OCI-LY1 (cell line): ENCODE results near the gene KCNA2.

Experiments used
- H2AFZ ChIP-seq: fragments of 200-600 bp; sonication (generic), shearing (Covaris generic); 2 replicates; pipeline ENCODE4 v1.6.0; 2014; ENCODE audit warnings: antibody characterized with exemption, mild to moderate bottlenecking, low read length
- H3F3A ChIP-seq: fragments of 200-600 bp; sonication (generic), shearing (Covaris generic); 2 replicates; pipeline ENCODE4 v1.6.0; 2014; ENCODE audit warnings: mild to moderate bottlenecking, antibody characterized with exemption, low read length, moderate library complexity; ENCODE audit not compliant: insufficient read depth
- H3K27ac ChIP-seq: fragments of 200-600 bp; sonication (generic); 2 replicates; pipeline ENCODE4 v1.5.1; 2014; ENCODE audit warnings: low read length, mixed run types, mild to moderate bottlenecking, low read depth; ENCODE audit not compliant: poor library complexity, severe bottlenecking
- H3K27me3 ChIP-seq: fragments of 200-600 bp; sonication (generic); 2 replicates; pipeline ENCODE4 v1.6.0; 2014; ENCODE audit warnings: antibody characterized with exemption, mild to moderate bottlenecking, low read length, moderate library complexity; ENCODE audit not compliant: insufficient read depth
- H3K36me3 ChIP-seq: fragments of 200-600 bp; sonication (generic); 2 replicates; pipeline ENCODE4 v1.6.1; 2014; ENCODE audit warnings: mild to moderate bottlenecking, antibody characterized with exemption, low read length, moderate library complexity, mixed read lengths; ENCODE audit not compliant: insufficient read depth
- H3K4me1 ChIP-seq: fragments of 200-600 bp; sonication (generic); 2 replicates; pipeline ENCODE4 v1.5.1; 2014; ENCODE audit warnings: mild to moderate bottlenecking, low read length, moderate library complexity; ENCODE audit not compliant: insufficient read depth, severe bottlenecking
- H3K4me2 ChIP-seq: fragments of 200-600 bp; sonication (generic), shearing (Covaris generic); 2 replicates; pipeline ENCODE4 v1.6.1; 2014; ENCODE audit warnings: low read length
- H3K4me3 ChIP-seq: fragments of 200-600 bp; sonication (generic); 2 replicates; pipeline ENCODE4 v1.5.1; 2014; ENCODE audit warnings: low read length, low read depth, mild to moderate bottlenecking, mixed read lengths; ENCODE audit not compliant: poor library complexity, severe bottlenecking
- H3K79me2 ChIP-seq: fragments of 200-600 bp; shearing (Covaris generic); 2 replicates; pipeline ENCODE4 v1.6.1; 2016; ENCODE audit warnings: mixed run types, low read length, mixed read lengths; ENCODE audit not compliant: insufficient read depth
- H3K9ac ChIP-seq: fragments of 200-600 bp; sonication (generic), shearing (Covaris generic); 2 replicates; pipeline ENCODE4 v1.6.1; 2014; ENCODE audit warnings: mild to moderate bottlenecking, low read length, mixed read lengths
- H3K9me2 ChIP-seq: fragments of 200-600 bp; sonication (generic), shearing (Covaris generic); 2 replicates; pipeline ENCODE4 v1.6.1; 2014; ENCODE audit warnings: low read depth, mild to moderate bottlenecking, low read length, mixed read lengths
- H3K9me3 ChIP-seq: fragments of 200-600 bp; shearing (Covaris generic); 2 replicates; pipeline ENCODE4 v1.6.1; 2014; ENCODE audit warnings: low read length, mixed read lengths
- H4K20me1 ChIP-seq: fragments of 200-600 bp; sonication (generic), shearing (Covaris generic); 2 replicates; pipeline ENCODE4 v1.6.0; 2016; ENCODE audit warnings: mild to moderate bottlenecking, low read length; ENCODE audit not compliant: insufficient read depth
- CTCF ChIP-seq: fragments of 200-600 bp; sonication (generic), shearing (Covaris generic); IDR thresholded peaks from 2 replicates; pipeline ENCODE4 v1.5.1; 2017; ENCODE audit warnings: mild to moderate bottlenecking, antibody characterized with exemption, low read length, moderate library complexity, mixed read lengths
- EZH2 ChIP-seq: fragments of 200-600 bp; sonication (generic), shearing (Covaris generic); IDR thresholded peaks from 2 replicates; pipeline ENCODE4 v1.8.0; 2017; ENCODE audit warnings: borderline replicate concordance, mixed run types, mild to moderate bottlenecking, antibody characterized with exemption, low read length, moderate library complexity, mixed read lengths

The KCNA2 gene

GRCh38 chr1:110610084-110610483 lies 3.9 kb upstream of the KCNA2 start:
- TF ChIP-seq EZH2 = no peak
- Histone ChIP-seq H3K36me3 (no peaks in the 10 kb centered on the region), H3K4me2 (no peak overlapping the region), H3K27ac (no peak overlapping the region), H4K20me1 (no peaks in the 10 kb centered on the region), H3K4me1 (no peaks in the 10 kb centered on the region), H3F3A (no peaks in the 10 kb centered on the region), H3K79me2 (no peaks in the 10 kb centered on the region), H3K4me3 (no peak overlapping the region), H3K9me3 (no peaks in the 10 kb centered on the region), H3K9ac (no peak overlapping the region), H3K27me3 (peaks cover 18% of the 10 kb centered on the region), H3K9me2 (no peaks in the 10 kb centered on the region), H2AFZ (no peak overlapping the region)

GRCh38 chr1:110608247-110608646 lies 2.1 kb upstream of the KCNA2 start:
- no peaks in the 10 kb centered on the region for H3K9me3 ChIP-seq
- TF ChIP-seq CTCF (no peak), EZH2 (no peak)
- H3F3A ChIP-seq = no peaks in the 10 kb centered on the region
- no peaks in the 10 kb centered on the region for H3K9me2 ChIP-seq
- H3K27ac ChIP-seq = no peak overlapping the region
- no peak overlapping the region for H3K4me2 ChIP-seq
- H3K36me3 ChIP-seq = no peaks in the 10 kb centered on the region
- H3K27me3 ChIP-seq = peaks cover 28% of the 10 kb centered on the region
- no peak overlapping the region for H2AFZ ChIP-seq
- H3K9ac ChIP-seq = no peak overlapping the region
- H4K20me1 ChIP-seq = no peaks in the 10 kb centered on the region
- H3K79me2 ChIP-seq = no peaks in the 10 kb centered on the region
- H3K4me1 ChIP-seq = no peaks in the 10 kb centered on the region
- no peak overlapping the region for H3K4me3 ChIP-seq

- Histone ChIP-seq H3K36me3 (no peaks in the 10 kb centered on the region), H3K79me2 (no peaks in the 10 kb centered on the region), H3K4me2 (no peak overlapping the region), H3K27me3 (peaks cover 30% of the 10 kb centered on the region), H2AFZ (no peak overlapping the region), H3F3A (no peaks in the 10 kb centered on the region), H4K20me1 (no peaks in the 10 kb centered on the region), H3K27ac (no peak overlapping the region), H3K9ac (no peak overlapping the region), H3K9me2 (no peaks in the 10 kb centered on the region), H3K4me3 (no peak overlapping the region), H3K9me3 (no peaks in the 10 kb centered on the region), H3K4me1 (no peaks in the 10 kb centered on the region)
- TF ChIP-seq EZH2 (no peak), CTCF (no peak)
These were observed 1.5 kb upstream of the KCNA2 start for GRCh38 chr1:110607536-110608230.
